IMR-90 (cell line): ENCODE data around the gene CST2. TPM values are rescaled to one million over a fixed set of nuclear protein-coding genes. Genes with fewer than 3 reads are reported as not detected.

ENCODE experiments used
- ATAC-seq: fragments of 200-7000 bp; cut with Tn5 transposase; 2 replicates; pipeline ENCODE4 v1.9.1; 2020; ENCODE audit warnings: low read depth, mild to moderate bottlenecking, moderate library complexity
- BruUV-seq: library from RNA; stranded (reverse); fragments of 400-500 nt; replicated peaks from 2 replicates; lab custom pipeline; 2021; lab: Mats Ljungman, UMichigan
- CTCF ChIA-PET: fragments of 300-600 bp; formaldehyde crosslinking; extraction: SDS; loops from one replicate; lab custom pipeline; 2021; ENCODE audit warnings: antibody characterized with exemption; lab: Yijun Ruan, JAX
- POLR2A ChIA-PET: fragments of 300-600 bp; sonication (Branson Sonifier 250); formaldehyde crosslinking; loops from one replicate; lab custom pipeline; 2022; ENCODE audit warnings: antibody characterized with exemption; ENCODE audit not compliant: unreplicated experiment; lab: Charles Lee
- DNase-seq: peaks from one replicate; pipeline ENCODE4 v3.0.0; 2013
- H2AFZ ChIP-seq: replicated peaks from 2 replicates; pipeline ENCODE3; 2013; ENCODE audit warnings: low read length, mild to moderate bottlenecking; ENCODE audit not compliant: poor library complexity
- H2AK5ac ChIP-seq: 2 replicates; pipeline ENCODE4 v1.6.1; 2013; ENCODE audit warnings: low read depth, low read length, inconsistent platforms
- H2AK9ac ChIP-seq: replicated peaks from 2 replicates; pipeline ENCODE3; 2013; ENCODE audit warnings: mild to moderate bottlenecking, low read depth, low read length, moderate library complexity; ENCODE audit not compliant: poor library complexity
- H2BK120ac ChIP-seq: 2 replicates; pipeline ENCODE4 v1.6.1; 2013; ENCODE audit warnings: low read depth, low read length, inconsistent platforms
- H2BK15ac ChIP-seq: 3 replicates; pipeline ENCODE4 v1.6.1; 2013; ENCODE audit warnings: low read depth, low read length, inconsistent platforms
- H2BK20ac ChIP-seq: 2 replicates; pipeline ENCODE4 v1.6.1; 2013; ENCODE audit warnings: low read depth, mild to moderate bottlenecking, inconsistent platforms, low read length, moderate library complexity
- H2BK5ac ChIP-seq: 2 replicates; pipeline ENCODE4 v1.6.1; 2013; ENCODE audit warnings: mild to moderate bottlenecking, low read depth, low read length, inconsistent platforms; ENCODE audit not compliant: poor library complexity, severe bottlenecking
- H3K14ac ChIP-seq: replicated peaks from 2 replicates; pipeline ENCODE4 v1.6.1; 2013; ENCODE audit warnings: low read depth, low read length, inconsistent platforms
- H3K18ac ChIP-seq: 2 replicates; pipeline ENCODE4 v1.6.1; 2013; ENCODE audit warnings: low read depth, low read length, control low read depth
- H3K23ac ChIP-seq: 2 replicates; pipeline ENCODE4 v1.6.1; 2013; ENCODE audit warnings: low read depth, low read length, inconsistent platforms
- H3K27ac ChIP-seq: 2 replicates; pipeline ENCODE4 v1.5.1; 2013; ENCODE audit warnings: mild to moderate bottlenecking, control low read depth, low read length; ENCODE audit not compliant: insufficient read depth
- H3K27me3 ChIP-seq: 2 replicates; pipeline ENCODE4 v1.6.1; 2013; ENCODE audit warnings: low read length; ENCODE audit not compliant: control insufficient read depth, insufficient read depth
- H3K36me3 ChIP-seq: 2 replicates; pipeline ENCODE4 v1.6.1; 2013; ENCODE audit warnings: low read length, mixed read lengths; ENCODE audit not compliant: control insufficient read depth, insufficient read depth
- H3K4ac ChIP-seq: 2 replicates; pipeline ENCODE4 v1.6.1; 2013; ENCODE audit warnings: low read depth, low read length, inconsistent platforms
- H3K4me1 ChIP-seq: 2 replicates; pipeline ENCODE4 v1.6.1; 2013; ENCODE audit warnings: low read length, mixed read lengths; ENCODE audit not compliant: control insufficient read depth, insufficient read depth
- H3K4me2 ChIP-seq: 2 replicates; pipeline ENCODE4 v1.6.1; 2013; ENCODE audit warnings: low read depth, mild to moderate bottlenecking, control low read depth, low read length, moderate library complexity
- H3K4me3 ChIP-seq: 2 replicates; pipeline ENCODE4 v1.5.1; 2013; ENCODE audit warnings: low read depth, mild to moderate bottlenecking, control low read depth, low read length, moderate library complexity; ENCODE audit not compliant: insufficient read depth
- H3K56ac ChIP-seq: 2 replicates; pipeline ENCODE4 v1.6.1; 2013; ENCODE audit warnings: low read length, inconsistent platforms; ENCODE audit not compliant: insufficient read depth; ENCODE audit errors: extremely low read depth
- H3K79me1 ChIP-seq, 2 experiments: 2 replicates each; pipeline ENCODE4 v1.6.1; 2013; ENCODE audit warnings: low read length in 2 of 2, inconsistent platforms in 1 of 2, low read depth in 1 of 2
- H3K9ac ChIP-seq: 2 replicates; pipeline ENCODE4 v1.6.1; 2013; ENCODE audit warnings: low read depth, low read length, control low read depth
- H3K9me1 ChIP-seq: 2 replicates; pipeline ENCODE4 v1.6.1; 2013; ENCODE audit warnings: low read length, inconsistent platforms; ENCODE audit not compliant: insufficient read depth
- H3K9me3 ChIP-seq: 2 replicates; pipeline ENCODE4 v1.6.1; 2013; ENCODE audit warnings: low read length; ENCODE audit not compliant: control insufficient read depth, insufficient read depth
- H4K20me1 ChIP-seq: 2 replicates; pipeline ENCODE4 v1.6.1; 2013; ENCODE audit warnings: low read length, inconsistent platforms; ENCODE audit not compliant: insufficient read depth
- H4K5ac ChIP-seq: 2 replicates; pipeline ENCODE4 v1.6.1; 2013; ENCODE audit warnings: mild to moderate bottlenecking, low read depth, low read length, control low read depth
- H4K8ac ChIP-seq, 2 experiments: 2 replicates each; pipeline ENCODE4 v1.6.1; 2013; ENCODE audit warnings: low read depth in 2 of 2, low read length in 2 of 2, control low read depth in 1 of 2, inconsistent platforms in 1 of 2
- H4K91ac ChIP-seq: 2 replicates; pipeline ENCODE4 v1.6.1; 2013; ENCODE audit warnings: low read depth, low read length, inconsistent platforms; ENCODE audit not compliant: insufficient read depth
- BHLHE40 ChIP-seq: fragments of 150-350 bp; IDR thresholded peaks from 2 replicates; pipeline ENCODE4 v1.6.1; 2016; ENCODE audit warnings: mild to moderate bottlenecking, low read depth, low read length
- CEBPB ChIP-seq: IDR thresholded peaks from 2 replicates; pipeline ENCODE4 v1.6.1; 2012; ENCODE audit warnings: low read depth, low read length, improper control_type of control experiment
- CHD1 ChIP-seq: IDR thresholded peaks from 2 replicates; pipeline ENCODE4 v1.6.1; 2012; ENCODE audit warnings: low read depth, low read length, improper control_type of control experiment
- CTCF ChIP-seq: conservative IDR thresholded peaks from 2 replicates; pipeline ENCODE4 v1.5.1; 2012; ENCODE audit warnings: mild to moderate bottlenecking, low read depth, low read length, improper control_type of control experiment
- ELK1 ChIP-seq: fragments of 150-350 bp; IDR thresholded peaks from 2 replicates; pipeline ENCODE4 v1.6.1; 2016; ENCODE audit warnings: low read depth, mild to moderate bottlenecking, low read length, moderate library complexity, borderline replicate concordance
- FOS ChIP-seq: fragments of 150-350 bp; IDR thresholded peaks from 2 replicates; pipeline ENCODE4 v1.6.1; 2016; ENCODE audit warnings: low read depth, low read length
- MAFK ChIP-seq: IDR thresholded peaks from 2 replicates; pipeline ENCODE4 v1.6.1; 2012; ENCODE audit warnings: low read depth, low read length, improper control_type of control experiment
- MAZ ChIP-seq: IDR thresholded peaks from 2 replicates; pipeline ENCODE4 v1.6.1; 2012; ENCODE audit warnings: low read depth, mild to moderate bottlenecking, low read length, improper control_type of control experiment, moderate library complexity, borderline replicate concordance
- MXI1 ChIP-seq: IDR thresholded peaks from 2 replicates; pipeline ENCODE4 v1.6.1; 2012; ENCODE audit warnings: low read depth, mild to moderate bottlenecking, low read length, moderate library complexity, borderline replicate concordance
- NFE2L2 ChIP-seq: fragments of 150-350 bp; IDR thresholded peaks from 2 replicates; pipeline ENCODE4 v1.6.1; 2016; ENCODE audit warnings: low read depth, mild to moderate bottlenecking, low read length
- POLR2A ChIP-seq: IDR thresholded peaks from 2 replicates; pipeline ENCODE4 v1.6.1; 2012; ENCODE audit warnings: mild to moderate bottlenecking, low read depth, low read length
- RAD21 ChIP-seq: IDR thresholded peaks from 2 replicates; pipeline ENCODE4 v1.6.1; 2012; ENCODE audit warnings: low read length, improper control_type of control experiment
- RCOR1 ChIP-seq: IDR thresholded peaks from 2 replicates; pipeline ENCODE4 v1.6.1; 2012; ENCODE audit warnings: mild to moderate bottlenecking, low read length, improper control_type of control experiment; ENCODE audit not compliant: insufficient replicate concordance
- RFX5 ChIP-seq: IDR thresholded peaks from 2 replicates; pipeline ENCODE4 v1.8.0; 2012; ENCODE audit warnings: low read depth, mild to moderate bottlenecking, low read length, moderate library complexity
- SMC3 ChIP-seq: fragments of 150-350 bp; IDR thresholded peaks from 2 replicates; pipeline ENCODE4 v1.6.1; 2016; ENCODE audit warnings: low read depth, mild to moderate bottlenecking, antibody characterized with exemption, low read length, moderate library complexity
- USF2 ChIP-seq: fragments of 150-350 bp; IDR thresholded peaks from 2 replicates; pipeline ENCODE4 v1.6.1; 2017; ENCODE audit warnings: mild to moderate bottlenecking, antibody characterized with exemption, low read length, low read depth
- WGBS, 2 experiments: methylation state at CpG; one replicate each; pipeline versions ENCODE4 v1.1.5 to v1.1.7; 2013; ENCODE audit warnings: missing lambda C conversion rate in 2 of 2; ENCODE audit not compliant: insufficient read length in 1 of 2; ENCODE audit errors: extremely low coverage in 2 of 2; 5-methylcytosine and 5-hydroxymethylcytosine counted together
- dilution Hi-C: fragments of 300-500 bp; cut with HindIII; formaldehyde crosslinking; loops from one replicate; pipeline ENCODE4 v1.14.3; 2018; ENCODE audit warnings: low sequenced_read_pairs; ENCODE audit not compliant: unreplicated experiment
- in situ Hi-C: fragments of 300-500 bp; cut with MboI; formaldehyde crosslinking; loops from 3 replicates; pipeline ENCODE4 v1.14.3; 2019; ENCODE audit warnings: low sequenced_read_pairs, inconsistent platforms, mixed read lengths
- intact Hi-C: fragments of 100-400 bp; cut with micrococcal nuclease; formaldehyde crosslinking; loops from 2 replicates; pipeline ENCODE4 v1.10.0; 2022
- polyA plus RNA-seq, 3 experiments: library from polyadenylated mRNA; depleted of rRNA; stranded (reverse); fragments of >200 nt; gene quantifications; 2 replicates each; pipeline ENCODE4 v1.2.3, GENCODE V29; 2012; ENCODE audit warnings: low replicate concordance in 1 of 3
- total RNA-seq: library from RNA; depleted of rRNA; stranded (reverse); fragments of >200 nt; gene quantifications from 2 replicates; pipeline ENCODE4 v1.2.3, GENCODE V29; 2012

CST2 gene
- total and polyA plus RNA-seq, 2 of the 4 experiments (the other 2 are of a cell fraction), result not detected

DNA sequence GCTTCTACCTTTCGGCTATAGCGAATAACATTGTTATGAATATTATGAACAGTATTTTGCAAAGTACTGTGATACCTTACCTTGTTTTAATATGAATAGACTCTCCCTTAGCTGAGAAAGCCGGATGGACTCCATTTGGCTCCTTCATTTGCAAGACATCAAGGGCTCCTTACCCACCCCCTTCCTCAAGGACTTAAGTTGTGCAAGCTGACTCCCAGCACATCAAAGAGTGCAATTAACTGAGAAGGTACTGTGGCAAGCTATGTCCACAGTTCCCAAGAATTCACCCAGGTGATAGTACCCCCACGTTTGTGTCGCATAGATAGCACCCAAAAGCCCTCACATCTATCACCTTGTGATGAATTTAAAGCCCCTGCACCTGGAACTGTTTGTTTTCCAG is 41.8 kb upstream of the CST2 start:
- ChIA-PET CTCF (no interaction called here), POLR2A (no interaction called here)

More for the DNA sequence above, 41.8 kb upstream of the CST2 start:
- Histone ChIP-seq H3K23ac (no peak overlapping the region), H3K9me1 (no peaks in the 10 kb centered on the region), H3K79me1 (no peaks in the 10 kb centered on the region), H2BK5ac (no peak overlapping the region), H3K18ac (no peak overlapping the region), H2BK20ac (no peak overlapping the region), H3K36me3 (no peaks in the 10 kb centered on the region), H2AFZ (no peak overlapping the region), H2AK5ac (no peak overlapping the region), H3K4me2 (no peak overlapping the region), H3K27ac (no peak overlapping the region), H2AK9ac (no peak overlapping the region), H3K4ac (no peak overlapping the region), H4K8ac (no peak overlapping the region), H3K27me3 (no peaks in the 10 kb centered on the region), H3K4me3 (no peak overlapping the region), H3K9me3 (no peaks in the 10 kb centered on the region), H4K5ac (no peak overlapping the region), H4K91ac (no peak overlapping the region), H3K14ac (no peak overlapping the region), H3K56ac (no peak overlapping the region), H2BK15ac (no peak overlapping the region), H4K20me1 (no peaks in the 10 kb centered on the region), H3K4me1 (no peaks in the 10 kb centered on the region), H2BK120ac (no peak overlapping the region), H3K9ac (no peak overlapping the region)
- no TSS peak for BruUV-seq
- dilution Hi-C loops, result no loop called here
- WGBS, 2 experiments, result no CpG with 5 or more reads among the region's 5 CpGs
- no peak for TF ChIP-seq RFX5
- no peak for TF ChIP-seq POLR2A
- TF ChIP-seq MAFK, result no peak
- TF ChIP-seq ELK1, result no peak
- TF ChIP-seq MXI1, result no peak
- TF ChIP-seq MAZ, result no peak
- TF ChIP-seq NFE2L2, result no peak
- no peak for TF ChIP-seq USF2
- TF ChIP-seq RCOR1, result no peak
- TF ChIP-seq FOS, result no peak
- no peak for TF ChIP-seq CHD1
- TF ChIP-seq RAD21, result no peak
- no peak for TF ChIP-seq CTCF
- TF ChIP-seq SMC3, result no peak
- no peak for TF ChIP-seq BHLHE40
- TF ChIP-seq CEBPB, result no peak
- no peak for ATAC-seq
- intact Hi-C loops, result no loop called here
- in situ Hi-C loops, result no loop called here
- no peak for DNase-seq
